HepG2 (cell line): Measurements from ENCODE around the gene KIRREL3. TPM values are rescaled to one million over a fixed set of nuclear protein-coding genes. Genes with fewer than 3 reads are reported as not detected.

ENCODE experiments used
- ATAC-seq: fragments of 200-7000 bp; cut with Tn5 transposase; 3 replicates; pipeline ENCODE4 v1.9.1; 2020; ENCODE audit warnings: mild to moderate bottlenecking, moderate library complexity
- BruUV-seq: library from RNA; stranded (reverse); fragments of 400-500 nt; replicated peaks from 2 replicates; lab custom pipeline; 2021; lab: Mats Ljungman, UMichigan
- CTCF ChIA-PET: fragments of 300-600 bp; formaldehyde crosslinking; extraction: SDS; loops from one replicate; lab custom pipeline; 2021; ENCODE audit warnings: low total read pairs, inconsistent platforms, low intra/inter-chr PET ratio; lab: Yijun Ruan, JAX
- POLR2A ChIA-PET: fragments of 350-600 bp; sonication (Branson Sonifier 250); formaldehyde crosslinking; loops from one replicate; lab custom pipeline; 2020; ENCODE audit warnings: antibody characterized with exemption, inconsistent platforms; lab: Yijun Ruan, JAX
- DNase-seq: peaks from one replicate; pipeline ENCODE4 v3.0.0-alpha.2; 2015; ENCODE audit warnings: low spot score
- FAIRE-seq: peaks from 3 replicates; lab custom pipeline; 2011; peaks lifted over from hg19 to GRCh38; lab: Jason Lieb, UNC
- H2AFZ ChIP-seq: one replicate; pipeline ENCODE4 v1.6.1; 2011; ENCODE audit warnings: low read length, inconsistent platforms
- H3K27ac ChIP-seq: fragments of 300-600 bp; 3 replicates; pipeline ENCODE4 v1.8.0; 2011; ENCODE audit warnings: mixed run types, mild to moderate bottlenecking, mixed read lengths, low read length, inconsistent platforms; ENCODE audit not compliant: insufficient read depth; ENCODE audit errors: extremely low read length
- H3K27me3 ChIP-seq, 2 experiments: fragments of 200-600 bp in 1 of 2; 2 replicates in 1 of 2; 3 replicates in 1 of 2; pipeline versions ENCODE4 v1.6.0 to v1.8.0; 2011; ENCODE audit warnings: low read length in 2 of 2, mild to moderate bottlenecking in 2 of 2, moderate library complexity in 2 of 2, inconsistent platforms in 1 of 2; ENCODE audit not compliant: insufficient read depth in 2 of 2, control insufficient read depth in 1 of 2
- H3K36me3 ChIP-seq, 2 experiments: fragments of 200-600 bp in 1 of 2; replicated peaks in 1 of 2; 2 replicates in 1 of 2; 3 replicates in 1 of 2; pipeline versions ENCODE4 v1.5.1 to v1.8.0; 2011; ENCODE audit warnings: low read length in 2 of 2, inconsistent platforms in 1 of 2; ENCODE audit not compliant: insufficient read depth in 2 of 2, control insufficient read depth in 1 of 2
- H3K4me1 ChIP-seq: 2 replicates; pipeline ENCODE4 v1.5.1; 2012; ENCODE audit warnings: low read length, inconsistent platforms; ENCODE audit not compliant: insufficient read depth
- H3K4me2 ChIP-seq: 2 replicates; pipeline ENCODE4 v1.6.0; 2011; ENCODE audit warnings: low read depth, low read length, inconsistent platforms
- H3K4me3 ChIP-seq, 3 experiments: fragments of 200-600 bp in 1 of 3; sonication (generic), shearing (Covaris generic) in 1 of 3; replicated peaks in 1 of 3; 2 replicates each; pipeline ENCODE4 v1.5.1; 2011 to 2016; ENCODE audit warnings: low read length in 3 of 3, inconsistent platforms in 2 of 3, low read depth in 2 of 3, mild to moderate bottlenecking in 2 of 3, control low read depth in 1 of 3, mixed read lengths in 1 of 3; ENCODE audit not compliant: insufficient read depth in 1 of 3
- H3K79me2 ChIP-seq: one replicate; pipeline ENCODE4 v1.6.1; 2011; ENCODE audit warnings: low read length, inconsistent platforms; ENCODE audit not compliant: insufficient read depth
- H3K9ac ChIP-seq: 2 replicates; pipeline ENCODE4 v1.6.0; 2011; ENCODE audit warnings: mild to moderate bottlenecking, low read depth, low read length, inconsistent platforms; ENCODE audit not compliant: insufficient read depth
- H3K9me3 ChIP-seq: 2 replicates; pipeline ENCODE4 v1.5.1; 2012; ENCODE audit warnings: mild to moderate bottlenecking, low read length
- H4K20me1 ChIP-seq: 2 replicates; pipeline ENCODE4 v1.6.0; 2011; ENCODE audit warnings: inconsistent platforms, mild to moderate bottlenecking, low read length, moderate library complexity; ENCODE audit not compliant: insufficient read depth
- ATF2 ChIP-seq: sonication (generic); formaldehyde crosslinking; IDR thresholded peaks from 2 replicates; pipeline ENCODE4 v1.4.0; 2020; ENCODE audit warnings: missing genetic modification reagents
- CHCHD3 ChIP-seq: sonication (generic); formaldehyde crosslinking; IDR thresholded peaks from 2 replicates; pipeline ENCODE4 v1.8.0; 2022; ENCODE audit warnings: mild to moderate bottlenecking, missing genetic modification reagents, moderate library complexity
- FOXJ3 ChIP-seq: sonication (generic); formaldehyde crosslinking; IDR thresholded peaks from 2 replicates; pipeline ENCODE4 v1.4.0; 2020; ENCODE audit warnings: missing genetic modification reagents, mild to moderate bottlenecking, borderline replicate concordance
- KAT2B ChIP-seq: fragments of 150-350 bp; IDR thresholded peaks from 2 replicates; pipeline ENCODE4 v1.6.1; 2014; ENCODE audit warnings: low read depth, low read length, borderline replicate concordance
- KLF12 ChIP-seq: sonication (generic); formaldehyde crosslinking; IDR thresholded peaks from 2 replicates; pipeline ENCODE4 v1.4.0; 2020; ENCODE audit warnings: missing genetic modification reagents, borderline replicate concordance
- MEF2D ChIP-seq: sonication (generic); formaldehyde crosslinking; IDR thresholded peaks from 2 replicates; pipeline ENCODE4 v1.5.1; 2020; ENCODE audit warnings: mild to moderate bottlenecking, missing genetic modification reagents
- RBAK ChIP-seq: sonication (generic); formaldehyde crosslinking; IDR thresholded peaks from 2 replicates; pipeline ENCODE4 v1.5.1; 2020; ENCODE audit warnings: mild to moderate bottlenecking, missing genetic modification reagents
- U2AF2 ChIP-seq: fragments of 200-400 bp; formaldehyde crosslinking; IDR thresholded peaks from 2 replicates; pipeline ENCODE4 v1.6.1; 2017; ENCODE audit warnings: low read depth, mild to moderate bottlenecking, low read length
- ZNF652 ChIP-seq: IDR thresholded peaks from 2 replicates; pipeline ENCODE4 v1.6.1; 2016; ENCODE audit warnings: low read depth, borderline replicate concordance
- ZNF740 ChIP-seq: sonication (generic); formaldehyde crosslinking; IDR thresholded peaks from 2 replicates; pipeline ENCODE4 v1.4.0; 2020; ENCODE audit warnings: missing genetic modification reagents
- ZNF883 ChIP-seq: sonication (generic); formaldehyde crosslinking; IDR thresholded peaks from 2 replicates; pipeline ENCODE4 v1.5.1; 2020; ENCODE audit warnings: mild to moderate bottlenecking, missing genetic modification reagents; ENCODE audit errors: not compliant biosample characterization
- WGBS: methylation state at CpG from one replicate; pipeline ENCODE4 v1.1.6; 2017; ENCODE audit warnings: low lambda C conversion rate; 5-methylcytosine and 5-hydroxymethylcytosine counted together
- in situ Hi-C: cut with HindIII; loops from 2 replicates; pipeline ENCODE4 v1.10.0; 2017; ENCODE audit warnings: low pct_unique_long_range_greater_than_20kb; ENCODE audit not compliant: extremely low pct_ligation_motif_present
- intact Hi-C: fragments of 100-400 bp; cut with micrococcal nuclease; formaldehyde crosslinking; loops from one replicate; pipeline ENCODE4 v1.10.0; 2022; ENCODE audit not compliant: unreplicated experiment
- polyA plus RNA-seq, 8 experiments: library from polyadenylated mRNA; depleted of rRNA in 3 of 8; stranded (reverse) in 7 of 8; unstranded in 1 of 8; fragments of >200 nt; fragmentation: Illumina TruSeq in 4 of 8; extraction: Trizol in 4 of 8; gene quantifications; 2 replicates each; pipeline versions ENCODE4 v1.2.1 to v1.2.3, GENCODE V29; 2011 to 2016; ENCODE audit warnings: low read depth in 4 of 8, missing spikeins in 1 of 8, mixed read lengths in 1 of 8; ENCODE audit not compliant: insufficient read depth in 1 of 8
- total RNA-seq, 5 experiments: library from RNA; depleted of rRNA; stranded (reverse); fragments of >200 nt; fragmentation: Illumina TruSeq; extraction: Trizol; gene quantifications; 2 replicates each; pipeline ENCODE4 v1.2.3, GENCODE V29; 2016; ENCODE audit warnings: low read depth in 1 of 5

Gene KIRREL3
- total and polyA plus RNA-seq, 2 of the 13 experiments (the other 11 are each of a cell fraction or from before 2014, with no cell fraction given), result not detected

- intact Hi-C loops, result no loop called here
- Histone ChIP-seq H3K4me2 (no peak overlapping the region), H3K36me3 (no peaks in the 10 kb centered on the region), H3K27ac (no peak overlapping the region), H4K20me1 (0 out of 2 replicates have a peak, but pooled peaks cover 2% of the 10 kb centered on the region), H2AFZ (no peak overlapping the region), H3K4me1 (no peaks in the 10 kb centered on the region), H3K4me3 (no peak overlapping the region)
- in situ Hi-C loops, result no loop called here
- no peak for FAIRE-seq
- BruUV-seq, result no TSS peak
- CTCF ChIA-PET, result no interaction called here
- TF ChIP-seq ZNF740 (CRISPR knock-in tag), result no peak
- no peak for TF ChIP-seq RBAK
- no peak for TF ChIP-seq CHCHD3 (CRISPR knock-in tag)
- TF ChIP-seq FOXJ3 (CRISPR knock-in tag), result no peak
- TF ChIP-seq KLF12 (CRISPR knock-in tag), result no peak
- TF ChIP-seq ATF2 (CRISPR knock-in tag), result no peak
- TF ChIP-seq ZNF652 (CRISPR knock-in tag), result no peak
- TF ChIP-seq KAT2B, result no peak
- TF ChIP-seq U2AF2, result no peak
- TF ChIP-seq ZNF883 (CRISPR knock-in tag), result no peak
- no peak for TF ChIP-seq MEF2D
- TF ChIP-seq, all 625 proteins: peak for 0
- Histone ChIP-seq H3K79me2 (no peaks in the 10 kb centered on the region), H3K9me3 (no peaks in the 10 kb centered on the region), H3K9ac (no peak overlapping the region), H3K27me3 (peaks cover 1 to 44% of the 10 kb centered on the region in 2 experiments; a peak in 3 of 5 replicates)
- ATAC-seq (no peak), DNase-seq (no peak)
- 10% methylated on average over 8 of the region's 8 CpGs for WGBS
- POLR2A ChIA-PET, result no interaction called here
Observed at GRCh38 chr11:126545057-126545555, 455.5 kb downstream of the KIRREL3 start.
